Smooth muscle cell (in vitro differentiated cells): Measurements from ENCODE around the gene NAT10. TPM values are rescaled to one million over a fixed set of nuclear protein-coding genes. Genes with fewer than 3 reads are reported as not detected.

Experiments used
- DNase-seq: peaks from one replicate; lab custom pipeline; 2025; ENCODE audit not compliant: unreplicated experiment; lab: John Stamatoyannopoulos, UW
- H2AFZ ChIP-seq: fragments of 200-600 bp; sonication (generic); 2 replicates; pipeline ENCODE4 v1.6.0; 2016; ENCODE audit warnings: antibody characterized with exemption, low read depth, mild to moderate bottlenecking
- H3F3A ChIP-seq: fragments of 200-600 bp; sonication (generic); 2 replicates; pipeline ENCODE4 v1.6.0; 2017; ENCODE audit warnings: antibody characterized with exemption, low read depth
- H3K27ac ChIP-seq: fragments of 200-600 bp; sonication (generic); 2 replicates; pipeline ENCODE4 v1.5.1; 2016; ENCODE audit warnings: low read depth, mild to moderate bottlenecking
- H3K27me3 ChIP-seq: fragments of 200-600 bp; sonication (generic); 2 replicates; pipeline ENCODE4 v1.6.1; 2016; ENCODE audit warnings: low read depth, mild to moderate bottlenecking
- H3K36me3 ChIP-seq: fragments of 200-600 bp; sonication (generic); 2 replicates; pipeline ENCODE4 v1.5.1; 2016; ENCODE audit warnings: low read depth
- H3K4me1 ChIP-seq: fragments of 200-600 bp; sonication (generic); 2 replicates; pipeline ENCODE4 v1.5.1; 2016; ENCODE audit warnings: low read depth
- H3K4me2 ChIP-seq: fragments of 200-600 bp; sonication (generic); 2 replicates; pipeline ENCODE4 v1.6.0; 2016; ENCODE audit warnings: mild to moderate bottlenecking
- H3K4me3 ChIP-seq: fragments of 200-600 bp; sonication (generic); 2 replicates; pipeline ENCODE4 v1.5.1; 2016; ENCODE audit warnings: mild to moderate bottlenecking
- H3K79me2 ChIP-seq: fragments of 200-600 bp; sonication (generic); 2 replicates; pipeline ENCODE4 v1.6.0; 2016; ENCODE audit warnings: low read depth, mild to moderate bottlenecking
- H3K9ac ChIP-seq: fragments of 200-600 bp; sonication (generic); 2 replicates; pipeline ENCODE4 v1.6.0; 2016; ENCODE audit warnings: low read depth
- H3K9me3 ChIP-seq: fragments of 200-600 bp; sonication (generic); replicated peaks from 2 replicates; pipeline ENCODE4 v1.5.1; 2016; ENCODE audit warnings: low read depth
- H4K20me1 ChIP-seq: fragments of 200-600 bp; sonication (generic); 2 replicates; pipeline ENCODE4 v1.6.0; 2016; ENCODE audit warnings: low read depth
- WGBS: methylation state at CpG from one replicate; pipeline ENCODE4 v1.1.7; 2016; ENCODE audit warnings: low lambda C conversion rate; 5-methylcytosine and 5-hydroxymethylcytosine counted together
- polyA plus RNA-seq: library from polyadenylated mRNA; unstranded; fragments of >200 nt; fragmentation: Nextera tagmentation; extraction: Ambion mirVana; gene quantifications from 2 replicates; pipeline ENCODE4 v1.2.1, GENCODE V29; 2016
- total RNA-seq: library from RNA; depleted of rRNA; stranded (reverse); fragments of >200 nt; gene quantifications from 2 replicates; pipeline ENCODE4 v1.2.3, GENCODE V29; 2014
- TF ChIP-seq, protein P1 (sequence below): fragments of 200-600 bp; sonication (generic); IDR thresholded peaks from 2 replicates; pipeline ENCODE4 v1.5.1; 2017; ENCODE audit warnings: borderline replicate concordance, mild to moderate bottlenecking, antibody characterized with exemption; ENCODE audit not compliant: insufficient read depth, poor library complexity, severe bottlenecking

NAT10 gene
- 20.9 and 21.2 TPM in 2 replicates for total RNA-seq
- 13.2 and 16.4 TPM in 2 replicates for polyA plus RNA-seq

DNA sequence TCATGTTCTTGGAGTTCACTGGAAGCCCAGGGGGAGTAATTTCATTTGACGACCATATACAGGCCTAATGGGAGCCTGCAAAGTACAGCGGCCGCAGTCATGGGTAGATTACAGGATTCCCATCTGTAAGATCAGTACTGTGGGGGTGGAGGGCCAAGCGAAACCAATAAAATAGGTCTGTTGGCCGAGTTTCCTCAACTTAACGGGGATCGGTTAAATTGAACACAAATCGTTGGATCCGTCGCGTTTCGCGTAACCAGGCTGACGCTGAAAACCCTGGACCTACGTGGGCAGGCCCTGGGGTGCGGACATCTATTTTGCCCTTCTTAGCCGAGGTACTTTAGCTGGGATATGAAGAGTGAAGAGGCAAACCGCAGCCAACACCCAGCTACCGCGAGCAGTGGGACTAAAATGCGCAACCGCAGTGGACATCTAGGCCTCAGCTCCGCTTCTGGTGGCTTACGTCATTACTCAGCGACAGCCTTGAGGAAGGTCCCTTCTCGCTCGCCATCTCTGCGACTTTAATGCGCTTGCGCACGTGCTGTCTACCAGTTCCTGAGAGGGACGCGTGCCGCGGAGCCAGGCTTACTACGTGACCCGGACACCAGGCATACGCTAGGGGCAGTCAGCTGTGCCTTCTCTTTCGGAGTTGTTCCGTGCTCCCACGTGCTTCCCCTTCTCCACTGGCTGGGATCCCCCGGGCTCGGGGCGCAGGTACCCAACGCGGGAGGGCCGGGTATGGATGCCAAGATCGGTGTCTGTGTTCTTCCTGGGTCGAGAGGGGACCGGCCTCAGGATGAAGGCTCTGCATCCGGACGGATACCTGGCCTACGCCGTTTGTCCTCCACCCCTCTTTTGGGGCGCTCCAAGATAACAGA, at the start of gene NAT10:
TSS of gene NAT10 (plus strand) at position 551 of the 878 bp plus-strand sequence. CDS start 2,597 bp downstream, outside the sequence.
- WGBS = under 1% methylated on average over 55 of the region's 55 CpGs
- no peaks in the 10 kb centered on the region for H4K20me1 ChIP-seq
- no peaks in the 10 kb centered on the region for H3K9me3 ChIP-seq
- H3K79me2 ChIP-seq = peaks cover 27% of the 10 kb centered on the region
- peak within 1 kb of the TSS; percentile 72 for H2AFZ ChIP-seq
- H3K36me3 ChIP-seq = peaks cover 7% of the 10 kb centered on the region
- peak within 1 kb of the TSS; percentile 88 for H3K4me3 ChIP-seq
- H3K9ac ChIP-seq = peak within 1 kb of the TSS; percentile 86
- peak within 1 kb of the TSS; percentile 96 for H3K4me2 ChIP-seq
- peak; percentile 80 for DNase-seq
- peaks cover 10% of the 10 kb centered on the region for H3K4me1 ChIP-seq
- TF ChIP-seq, protein P1, sequence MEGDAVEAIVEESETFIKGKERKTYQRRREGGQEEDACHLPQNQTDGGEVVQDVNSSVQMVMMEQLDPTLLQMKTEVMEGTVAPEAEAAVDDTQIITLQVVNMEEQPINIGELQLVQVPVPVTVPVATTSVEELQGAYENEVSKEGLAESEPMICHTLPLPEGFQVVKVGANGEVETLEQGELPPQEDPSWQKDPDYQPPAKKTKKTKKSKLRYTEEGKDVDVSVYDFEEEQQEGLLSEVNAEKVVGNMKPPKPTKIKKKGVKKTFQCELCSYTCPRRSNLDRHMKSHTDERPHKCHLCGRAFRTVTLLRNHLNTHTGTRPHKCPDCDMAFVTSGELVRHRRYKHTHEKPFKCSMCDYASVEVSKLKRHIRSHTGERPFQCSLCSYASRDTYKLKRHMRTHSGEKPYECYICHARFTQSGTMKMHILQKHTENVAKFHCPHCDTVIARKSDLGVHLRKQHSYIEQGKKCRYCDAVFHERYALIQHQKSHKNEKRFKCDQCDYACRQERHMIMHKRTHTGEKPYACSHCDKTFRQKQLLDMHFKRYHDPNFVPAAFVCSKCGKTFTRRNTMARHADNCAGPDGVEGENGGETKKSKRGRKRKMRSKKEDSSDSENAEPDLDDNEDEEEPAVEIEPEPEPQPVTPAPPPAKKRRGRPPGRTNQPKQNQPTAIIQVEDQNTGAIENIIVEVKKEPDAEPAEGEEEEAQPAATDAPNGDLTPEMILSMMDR = no peak
- H3F3A ChIP-seq = peaks cover 32% of the 10 kb centered on the region
- peak within 1 kb of the TSS; percentile 85 for H3K27ac ChIP-seq
- H3K27me3 ChIP-seq = no peaks in the 10 kb centered on the region

DNA sequence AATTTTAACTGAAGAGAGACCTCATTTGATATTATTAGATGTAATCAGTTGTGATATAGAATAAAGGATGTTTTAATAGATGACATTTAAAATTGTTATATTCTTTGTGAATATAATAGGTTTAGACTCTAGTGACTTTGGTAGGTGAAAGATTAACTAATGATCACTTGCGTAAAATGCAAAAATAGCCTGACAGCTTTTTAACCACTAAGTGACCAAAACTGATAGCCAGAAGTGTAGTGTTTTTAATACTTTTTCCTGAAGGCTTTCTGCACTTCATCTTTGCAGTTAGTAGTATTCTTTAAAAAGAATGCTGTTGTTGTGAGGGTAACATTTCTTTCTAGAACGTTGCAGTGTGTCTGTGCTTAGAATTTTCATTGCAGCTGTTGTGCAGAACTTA, 48.8 kb upstream of the NAT10 start:
- TF ChIP-seq, protein P1 = no peak
- Histone ChIP-seq H3K27ac (peak overlapping the region; percentile 10), H3K4me3 (peak overlapping the region; percentile 34), H3K9me3 (no peaks in the 10 kb centered on the region), H4K20me1 (peaks cover 93% of the 10 kb centered on the region), H3K4me1 (peaks cover 35% of the 10 kb centered on the region), H2AFZ (no peak overlapping the region), H3K27me3 (no peaks in the 10 kb centered on the region), H3K36me3 (no peaks in the 10 kb centered on the region), H3K9ac (no peak overlapping the region), H3K79me2 (peaks cover 95% of the 10 kb centered on the region), H3K4me2 (peak overlapping the region; percentile 84), H3F3A (peaks cover 17% of the 10 kb centered on the region)
- 59% methylated on average over 2 of the region's 2 CpGs for WGBS
- DNase-seq = no peak

DNA sequence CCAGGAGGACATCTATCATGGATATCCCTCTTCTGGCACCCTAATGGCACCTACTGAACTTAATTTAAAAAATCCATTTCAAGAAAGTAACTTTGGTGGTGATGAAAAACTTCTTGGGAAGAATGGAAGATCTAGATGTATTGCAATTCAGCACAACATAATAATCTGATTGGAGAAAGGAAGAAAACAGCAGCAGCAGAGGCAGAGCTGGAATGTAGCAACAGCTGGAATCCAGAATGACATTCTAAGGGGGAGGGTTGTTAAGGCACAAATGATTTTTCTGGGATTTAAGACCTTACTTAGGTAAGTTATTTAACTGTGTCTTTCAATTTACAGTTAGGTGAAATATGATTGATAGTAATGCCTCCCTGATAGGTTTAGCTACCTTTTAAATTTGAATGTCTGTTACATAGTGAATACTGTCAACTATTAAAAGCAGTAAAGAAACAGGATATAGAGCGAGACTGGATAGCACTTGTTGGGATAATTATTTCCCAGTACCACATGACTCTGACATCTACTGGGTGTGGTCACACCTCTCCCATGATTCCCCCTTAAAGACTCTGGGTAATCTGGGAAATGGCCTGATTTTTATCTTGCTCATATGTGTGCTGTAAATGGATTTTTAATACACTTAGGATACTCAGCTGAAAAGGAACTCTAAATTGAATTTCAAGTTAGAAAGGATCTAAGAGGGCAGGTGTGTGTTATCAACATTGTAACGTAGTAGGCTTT, 42.2 kb upstream of the NAT10 start:
- TF ChIP-seq, protein P1 = no peak
- no peak overlapping the region for H3K9ac ChIP-seq
- peaks cover 4% of the 10 kb centered on the region for H3F3A ChIP-seq
- DNase-seq = no peak
- H3K4me1 ChIP-seq = no peaks in the 10 kb centered on the region
- H3K36me3 ChIP-seq = peaks cover 3% of the 10 kb centered on the region
- H4K20me1 ChIP-seq = peaks cover 100% of the 10 kb centered on the region
- no peak overlapping the region for H2AFZ ChIP-seq
- no peak overlapping the region for H3K4me3 ChIP-seq
- WGBS = 100% methylated on average over 2 of the region's 2 CpGs
- peak overlapping the region; percentile 21 for H3K27ac ChIP-seq
- H3K79me2 ChIP-seq = peaks cover 100% of the 10 kb centered on the region
- H3K4me2 ChIP-seq = no peak overlapping the region
- H3K9me3 ChIP-seq = no peaks in the 10 kb centered on the region
- no peaks in the 10 kb centered on the region for H3K27me3 ChIP-seq
